ENCODE data around the gene EYA4.

Gene EYA4

GRCh38 chr6:133243723-133244305, 2.7 kb downstream of the EYA4 start:
- no peak for DNase-seq

DNA sequence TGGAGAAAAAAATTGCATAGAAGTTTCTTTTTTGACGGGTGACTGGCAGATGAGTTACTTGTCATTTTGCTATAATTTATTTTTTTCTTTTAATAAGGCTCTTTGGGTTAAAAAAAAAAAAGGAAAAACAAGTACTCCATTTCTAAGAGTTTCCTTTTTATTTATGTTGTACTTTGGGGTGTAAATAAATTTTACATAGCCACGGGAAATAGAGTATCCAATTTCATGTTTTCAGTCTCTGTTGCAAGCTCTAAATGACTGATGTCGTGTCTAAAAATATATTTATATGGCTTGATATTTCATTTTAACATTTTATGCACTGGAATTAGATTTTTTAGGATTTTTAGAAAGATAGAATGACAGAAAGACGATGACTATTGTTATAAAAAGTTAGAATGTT, 3.4 kb downstream of the EYA4 start:
- DNase-seq = no peak

GRCh38 chr6:133245007-133245406, 3.9 kb downstream of the EYA4 start:
- no peak for DNase-seq

- DNase-seq = no peak
Observed at GRCh38 chr6:133245422-133245903, 4.3 kb downstream of the EYA4 start.

DNA sequence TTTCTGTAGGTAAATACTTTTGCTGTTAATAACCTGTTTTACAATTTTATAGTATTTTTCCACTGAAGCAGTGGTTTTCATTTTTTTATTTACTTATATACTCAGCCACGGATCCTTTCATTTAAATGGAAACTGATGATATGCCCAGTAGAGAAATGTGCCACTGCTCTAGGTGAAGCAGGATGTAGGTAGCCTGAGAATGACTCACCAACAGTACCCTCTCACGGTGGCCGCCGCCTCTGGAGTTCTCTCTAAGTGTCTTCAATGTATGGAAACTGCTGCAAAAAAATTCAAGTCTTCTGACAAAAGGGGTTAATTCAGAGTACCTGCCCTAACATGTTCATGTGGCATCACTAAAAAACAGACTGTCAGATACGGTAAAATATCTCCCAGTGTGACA, 6.4 kb downstream of the EYA4 start:
- no peak for DNase-seq

DNA sequence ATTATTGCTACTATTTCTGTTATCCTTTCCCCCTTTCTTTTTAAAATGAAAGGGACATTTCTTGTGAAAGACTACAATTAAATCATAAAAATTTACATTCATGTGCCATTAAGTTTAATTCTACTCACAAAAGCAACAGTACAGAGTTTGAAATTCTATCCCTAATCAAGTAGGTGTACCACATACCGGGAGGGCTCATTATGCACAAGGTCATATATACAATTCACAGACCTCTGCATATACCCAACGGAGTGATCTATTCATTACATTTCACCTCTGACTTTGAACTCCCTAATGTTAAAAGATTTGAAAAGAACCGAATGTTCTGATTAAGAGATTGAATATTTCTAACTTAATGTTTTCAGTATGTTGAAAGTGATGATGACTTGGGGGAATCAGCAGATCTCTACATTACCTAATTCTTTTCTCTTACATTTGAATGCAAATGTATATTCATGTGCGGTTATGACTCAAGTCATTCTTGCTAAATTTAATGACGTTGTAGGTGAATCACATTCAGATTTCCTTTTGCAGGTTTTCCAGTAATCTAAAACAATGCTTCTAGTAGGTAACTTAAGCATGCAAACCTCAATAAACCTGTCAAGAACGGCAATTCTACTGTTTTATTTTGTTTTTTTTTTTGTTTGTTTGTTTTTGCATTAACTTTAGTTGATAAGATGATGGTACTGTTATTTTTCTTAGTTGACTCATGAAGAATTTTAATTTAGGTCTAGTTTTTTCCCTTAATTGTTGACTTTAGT, 7.3 kb downstream of the EYA4 start:
- DNase-seq = no peak

- no peak for DNase-seq
Observed at GRCh38 chr6:133251688-133252087, 10.5 kb downstream of the EYA4 start.

- DNase-seq = no peak
Observed at GRCh38 chr6:133254552-133255228, 13.5 kb downstream of the EYA4 start.

GRCh38 chr6:133257545-133258105, 16.5 kb downstream of the EYA4 start:
- no peak for DNase-seq

- no peak for DNase-seq
Observed at GRCh38 chr6:133259561-133259960, 18.4 kb downstream of the EYA4 start.

DNA sequence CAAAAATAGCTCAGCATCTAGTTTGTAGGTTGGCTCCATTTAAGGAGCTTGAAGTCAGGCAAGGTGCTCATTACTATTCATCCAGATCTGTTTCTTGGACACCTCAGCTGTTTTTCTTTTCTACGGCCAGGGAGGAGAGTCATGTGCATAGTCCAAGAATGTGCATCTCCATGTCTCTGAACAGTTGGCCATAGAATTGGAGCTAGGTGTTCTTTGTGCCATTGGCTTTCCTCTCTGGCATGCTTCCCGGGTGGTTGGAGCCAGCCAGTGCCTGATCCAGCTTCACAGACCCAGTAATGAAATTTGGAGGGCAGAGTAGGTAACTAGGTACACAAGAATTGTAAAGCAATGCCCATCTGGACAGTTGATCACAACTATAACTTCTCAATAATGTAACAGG, 21.6 kb downstream of the EYA4 start:
- no peak for DNase-seq

GRCh38 chr6:133265066-133265465, 23.9 kb downstream of the EYA4 start:
- DNase-seq = no peak

GRCh38 chr6:133266186-133266585, 25.0 kb downstream of the EYA4 start:
- DNase-seq = no peak

DNA sequence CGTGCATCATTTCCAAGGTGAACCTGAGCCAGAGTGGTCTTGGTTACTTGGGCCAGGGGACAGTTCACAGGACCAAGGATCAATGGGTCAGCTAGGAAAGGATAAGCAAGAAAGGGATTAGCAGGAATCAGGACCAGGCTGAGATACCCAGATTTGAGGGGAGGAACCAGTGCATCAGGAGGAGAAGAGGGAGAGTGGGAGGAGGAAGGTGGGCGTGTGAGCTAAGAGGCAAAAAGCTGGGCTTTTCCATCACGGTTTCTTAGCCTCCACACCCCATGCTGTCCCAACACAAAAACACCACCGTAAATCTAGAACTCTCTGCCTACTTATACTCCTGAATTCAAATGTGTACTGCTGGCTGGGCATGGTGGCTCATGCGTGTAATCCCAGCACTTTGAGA, 27.5 kb downstream of the EYA4 start:
- no peak for DNase-seq

DNA sequence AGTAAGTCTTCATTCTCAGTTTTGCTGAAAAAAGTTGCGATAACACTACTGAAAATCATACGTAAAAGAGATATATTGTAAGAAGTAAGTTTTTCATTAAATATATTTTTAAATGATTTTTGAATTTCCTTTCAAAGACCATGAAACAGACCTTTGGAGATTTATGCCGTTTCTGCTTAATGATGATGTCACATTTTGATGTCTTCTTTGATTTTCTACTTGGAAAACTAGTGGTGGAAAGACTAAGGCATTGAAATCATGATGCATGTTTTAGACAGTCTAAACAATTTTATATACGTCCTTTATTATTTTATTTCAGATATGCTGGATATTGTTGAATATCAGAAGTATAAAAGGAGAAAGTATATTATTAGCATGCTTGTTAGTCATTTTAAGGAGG, 33.7 kb downstream of the EYA4 start:
- no peak for DNase-seq

DNA sequence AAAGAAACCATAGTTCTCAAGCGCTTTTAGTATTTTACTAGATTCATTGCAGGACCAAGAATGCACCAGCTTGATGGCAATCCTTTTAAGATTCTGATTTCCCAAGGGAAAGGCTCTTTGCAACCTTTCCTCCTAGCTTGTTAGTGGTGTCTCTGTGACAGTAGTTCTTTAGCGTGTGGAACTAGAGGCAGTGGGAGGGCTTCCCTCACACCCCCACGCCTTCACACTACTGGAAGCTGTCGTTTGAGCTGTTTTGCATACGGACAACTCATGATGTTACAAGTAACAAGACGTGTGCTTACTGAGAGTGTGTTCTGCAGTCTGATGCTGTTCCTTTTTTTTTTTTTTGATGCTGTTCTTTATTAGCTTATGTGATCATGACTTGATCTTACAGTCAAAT, 34.1 kb downstream of the EYA4 start:
- DNase-seq = no peak

DNA sequence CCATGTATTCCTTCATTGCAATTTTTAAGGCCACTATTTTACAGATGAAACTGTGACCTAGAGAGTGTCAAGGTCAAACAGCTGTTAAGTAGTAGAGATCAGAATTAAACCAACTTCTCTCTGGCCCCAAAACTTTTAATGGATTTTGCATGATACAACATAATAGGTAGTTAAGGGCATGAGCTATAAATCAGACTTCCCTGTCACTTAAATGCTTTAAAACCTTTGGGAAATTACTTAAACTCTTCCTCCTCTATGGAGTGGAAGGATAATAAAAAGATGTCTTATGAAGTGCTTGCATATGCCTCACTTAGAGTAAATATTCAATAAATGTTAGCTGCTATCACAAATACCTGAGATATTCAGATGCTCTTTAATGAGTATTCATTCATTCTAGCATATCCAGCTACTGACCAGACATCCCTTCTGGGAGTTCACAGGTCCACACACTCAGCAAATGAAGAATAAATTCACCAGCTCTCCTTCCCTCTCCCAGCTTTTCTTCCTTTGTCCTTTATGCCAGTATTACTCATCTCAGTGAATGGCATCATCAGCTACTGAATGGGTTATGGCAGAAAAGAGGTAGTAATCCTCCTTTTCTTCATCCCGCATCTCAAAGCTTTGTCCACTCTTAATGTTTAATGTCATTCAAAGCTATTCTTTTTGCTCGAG, 36.2 kb downstream of the EYA4 start:
- no peak for DNase-seq

DNA sequence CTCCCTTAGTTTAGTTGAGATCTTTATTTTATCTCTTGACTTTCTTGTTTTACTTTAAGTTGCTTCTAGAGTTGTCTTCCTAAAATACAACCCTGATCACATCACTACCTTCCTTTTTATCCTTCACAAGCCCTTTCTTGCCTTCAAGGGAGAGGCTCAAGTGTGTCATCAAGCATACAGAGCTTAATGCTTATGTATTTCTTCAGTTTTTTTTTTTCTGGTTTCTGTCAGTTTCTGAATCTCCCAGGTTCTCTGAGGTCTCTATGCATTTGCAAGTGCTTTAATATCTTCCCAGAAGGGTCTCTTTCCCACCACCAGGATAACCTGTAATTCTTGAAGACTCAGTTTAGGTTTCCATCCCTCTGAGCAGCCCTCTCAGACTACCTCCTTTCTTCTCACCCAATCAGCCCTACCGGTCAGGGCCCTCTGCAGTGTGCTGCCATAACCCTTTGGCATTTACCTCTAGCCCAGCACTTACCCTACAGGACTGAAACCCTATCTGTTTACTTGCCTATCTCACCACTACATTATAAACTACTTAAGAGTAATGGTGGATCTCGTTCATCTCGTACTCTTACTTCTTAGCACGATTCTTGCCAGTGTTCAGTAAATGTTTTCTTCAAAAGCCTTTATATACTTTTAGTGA, 36.9 kb downstream of the EYA4 start:
- no peak for DNase-seq

GRCh38 chr6:133286765-133287164, 45.6 kb downstream of the EYA4 start:
- DNase-seq = no peak

DNA sequence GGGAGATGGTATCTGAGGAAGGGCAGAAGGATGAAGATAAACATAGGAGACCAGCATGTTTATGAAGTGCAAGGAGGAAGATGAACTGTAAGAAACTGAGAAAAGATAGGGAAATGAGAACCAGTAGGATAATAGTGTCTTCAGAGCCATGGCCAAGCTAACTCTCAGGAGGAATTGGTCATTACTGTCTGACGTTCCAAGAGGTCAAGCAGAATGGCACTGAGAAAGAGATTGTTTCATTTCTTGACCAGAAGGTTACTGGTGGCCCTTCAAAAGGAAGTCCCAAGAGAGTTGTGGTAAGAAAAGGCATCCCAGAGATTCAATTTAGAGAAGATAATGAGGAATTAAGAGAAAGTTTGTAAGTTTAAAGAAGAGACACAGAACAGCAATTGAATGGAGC, 47.5 kb downstream of the EYA4 start:
- no peak for DNase-seq

DNA sequence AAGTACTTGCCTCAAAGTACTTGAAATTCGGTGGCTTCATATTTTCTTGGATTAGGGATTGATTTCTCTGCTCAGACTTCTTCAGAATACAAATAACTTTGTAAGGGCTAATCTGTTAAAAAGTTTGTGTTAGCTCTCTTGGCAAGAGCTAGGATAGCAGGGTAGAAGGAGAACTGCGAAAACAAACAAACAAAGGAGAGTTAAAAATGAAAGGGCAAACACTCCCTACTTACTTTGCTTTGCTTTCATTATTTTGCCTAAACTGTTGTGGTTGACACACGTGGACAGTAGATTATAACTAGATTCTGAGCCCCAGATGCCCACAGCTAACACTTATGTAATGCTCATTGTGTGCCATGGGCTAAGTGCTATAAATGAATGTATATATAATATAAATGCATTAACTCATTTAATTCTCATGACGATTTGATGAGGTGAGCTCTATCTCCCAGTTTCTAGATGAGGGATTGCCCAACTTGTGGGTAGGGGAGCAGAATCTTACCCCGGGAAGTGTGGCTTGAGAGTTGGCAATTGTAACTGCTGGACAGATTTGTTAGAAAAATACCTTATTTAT, 48.7 kb downstream of the EYA4 start:
- no peak for DNase-seq

GRCh38 chr6:133290930-133291329, 49.8 kb downstream of the EYA4 start:
- no peak for DNase-seq
